ENCODE results near the gene PAM16. TPM values are rescaled to one million over a fixed set of nuclear protein-coding genes. Genes with fewer than 3 reads are reported as not detected.
A peak's percentile ranks its signal among the peaks of the same experiment; 100 is the strongest.

Gene PAM16
- total RNA-seq, 1 donor from 2014 or later, result 62.8 TPM

DNA sequence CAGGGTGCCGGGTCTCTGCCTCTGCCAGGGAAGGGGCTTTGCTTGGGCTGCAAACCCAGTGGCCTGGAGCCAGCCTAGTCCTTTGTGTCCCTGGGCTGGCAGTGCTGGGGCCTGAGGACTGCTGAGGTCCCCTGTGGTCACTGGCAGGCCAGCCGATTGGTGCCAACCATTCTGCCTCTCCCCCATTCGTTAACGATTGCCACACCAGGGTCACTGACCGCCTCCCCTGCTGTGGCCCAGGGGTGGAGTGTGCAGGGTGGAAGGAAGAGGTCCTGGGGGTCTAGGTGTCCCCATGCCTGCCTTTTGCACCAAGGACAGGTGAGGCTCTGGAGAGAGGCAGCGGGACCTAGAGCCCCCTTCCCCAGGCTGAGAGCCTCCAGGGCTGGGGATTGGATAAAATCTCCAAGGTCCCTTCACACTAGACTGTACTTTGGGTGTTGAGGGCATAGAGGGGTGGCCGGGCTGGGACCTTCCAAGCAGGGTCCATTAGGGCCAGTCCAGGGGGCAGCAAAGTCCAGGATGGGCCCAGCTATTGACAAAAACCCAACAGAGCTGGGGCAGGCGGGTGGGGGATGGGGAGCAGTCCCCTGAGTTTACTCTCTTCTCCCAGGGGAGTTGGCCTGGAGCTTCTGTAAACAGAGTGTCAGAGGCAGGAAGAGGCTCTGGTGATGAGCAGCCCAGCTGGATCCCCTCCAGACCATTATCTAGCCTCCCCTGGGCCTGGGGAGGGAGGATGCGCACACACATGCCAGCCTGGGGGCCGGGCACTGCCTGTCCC lies 21.6 kb upstream of the PAM16 start:
- no peak for DNase-seq (ENCODE audit: low read depth)
- peak overlapping the region; percentile 66 for H3K4me3 ChIP-seq (ENCODE audit: low read depth, low read length)

GRCh38 chr16:4372001-4372577 lies 21.0 kb upstream of the PAM16 start:
- TF ChIP-seq CTCF (IDR thresholded peaks at IDR 0.05; ENCODE audit: insufficient read depth, low read length, poor library complexity, severe bottlenecking), result no peak
- no peaks in the 10 kb centered on the region for H3K27me3 ChIP-seq (ENCODE audit: control insufficient read depth, insufficient read depth, low read length)
- DNase-seq (ENCODE audit: low read depth), result no peak
- H3K4me3 ChIP-seq (ENCODE audit: low read depth, low read length), result peak overlapping the region; percentile 66
- H3K36me3 ChIP-seq (ENCODE audit: control insufficient read depth, insufficient read depth, low read length), result no peaks in the 10 kb centered on the region

More for the DNA sequence above, 21.6 kb upstream of the PAM16 start:
- H3K36me3 ChIP-seq (ENCODE audit: control insufficient read depth, insufficient read depth, low read length), result no peaks in the 10 kb centered on the region
- TF ChIP-seq CTCF (IDR thresholded peaks at IDR 0.05; ENCODE audit: insufficient read depth, low read length, poor library complexity, severe bottlenecking), result no peak
- H3K27me3 ChIP-seq (ENCODE audit: control insufficient read depth, insufficient read depth, low read length), result no peaks in the 10 kb centered on the region

DNA sequence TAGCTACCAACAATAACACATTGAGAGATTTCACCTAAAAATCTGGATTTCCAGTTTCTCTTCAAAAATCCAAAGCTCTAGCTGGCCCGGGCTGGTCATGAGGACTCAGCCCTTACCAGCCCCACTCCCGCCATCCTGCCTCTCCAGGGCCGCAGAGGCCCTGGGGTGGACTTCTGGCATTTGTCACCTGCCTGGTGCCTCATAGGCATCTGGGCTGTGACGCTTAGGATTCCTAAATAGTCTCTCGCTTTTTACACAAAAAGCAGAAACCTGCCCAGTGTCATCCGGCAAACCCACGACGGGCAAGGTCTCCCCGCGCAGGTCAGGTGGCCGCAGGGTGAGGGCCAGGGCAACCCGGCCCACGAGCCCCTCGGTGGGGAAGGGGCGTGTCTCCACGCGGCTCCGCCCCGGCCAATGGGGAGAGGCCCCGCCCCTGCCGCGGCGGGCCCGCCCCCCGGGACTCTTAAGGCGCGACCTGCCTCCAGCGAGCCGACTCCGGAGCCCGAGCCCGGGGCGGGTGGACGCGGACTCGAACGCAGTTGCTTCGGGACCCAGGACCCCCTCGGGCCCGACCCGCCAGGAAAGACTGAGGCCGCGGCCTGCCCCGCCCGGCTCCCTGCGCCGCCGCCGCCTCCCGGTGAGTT lies 20.4 kb upstream of the PAM16 start, which contains the start of gene VASN:
VASN (plus strand) TSS at position 492 of the 644 bp plus-strand sequence. CDS start 9,030 bp downstream, outside the sequence.
- no peaks in the 10 kb centered on the region for H3K36me3 ChIP-seq (ENCODE audit: control insufficient read depth, insufficient read depth, low read length)
- TF ChIP-seq CTCF (IDR thresholded peaks at IDR 0.05; ENCODE audit: insufficient read depth, low read length, poor library complexity, severe bottlenecking), result no peak
- DNase-seq (ENCODE audit: low read depth), result no peak
- H3K4me3 ChIP-seq (ENCODE audit: low read depth, low read length), result peak within 1 kb of the TSS; percentile 66
- no peaks in the 10 kb centered on the region for H3K27me3 ChIP-seq (ENCODE audit: control insufficient read depth, insufficient read depth, low read length)

DNA sequence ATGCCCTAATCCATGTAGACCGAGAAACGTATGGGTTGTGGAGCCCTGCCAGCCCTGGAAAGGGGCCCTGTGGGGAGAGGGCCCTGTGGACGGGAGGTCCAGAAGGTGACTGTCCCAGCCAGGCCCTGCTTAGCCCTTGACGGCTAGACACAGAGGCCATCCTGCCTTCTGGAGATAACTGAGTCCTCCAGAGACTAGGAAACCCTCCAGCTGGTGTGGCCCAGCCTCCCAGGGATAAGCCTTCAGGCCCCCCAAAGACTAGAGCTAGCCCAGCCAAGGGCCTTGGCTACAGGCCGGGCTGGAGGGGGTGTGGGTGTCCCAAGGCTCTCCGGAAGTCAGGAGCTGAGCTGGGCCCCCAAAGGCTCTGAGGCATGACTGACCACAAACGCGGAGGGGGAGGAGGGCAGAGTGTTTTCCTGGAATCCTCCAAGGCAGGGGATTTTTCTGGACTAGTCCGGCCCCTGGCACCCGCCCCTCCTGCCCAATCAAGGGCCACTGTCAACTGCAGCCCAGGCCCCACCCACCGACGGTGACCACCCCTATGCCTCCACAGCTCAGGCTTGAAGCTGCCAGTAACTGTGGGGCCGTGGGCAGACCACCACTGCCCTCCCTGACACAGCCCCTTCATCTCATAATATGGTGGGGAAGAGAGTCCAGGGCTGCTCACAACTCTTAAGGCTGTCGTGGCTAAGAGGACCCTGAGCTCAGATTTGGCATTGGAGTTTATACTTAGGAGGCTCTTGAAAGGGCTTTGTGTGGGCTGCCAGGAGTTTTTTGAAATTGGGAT lies 19.6 kb upstream of the PAM16 start:
- Histone ChIP-seq H3K27me3 (ENCODE audit: control insufficient read depth, insufficient read depth, low read length) (no peaks in the 10 kb centered on the region), H3K4me3 (ENCODE audit: low read depth, low read length) (no peak overlapping the region), H3K36me3 (ENCODE audit: control insufficient read depth, insufficient read depth, low read length) (no peaks in the 10 kb centered on the region)
- DNase-seq (ENCODE audit: low read depth), result no peak
- TF ChIP-seq CTCF (IDR thresholded peaks at IDR 0.05; ENCODE audit: insufficient read depth, low read length, poor library complexity, severe bottlenecking), result no peak

DNA sequence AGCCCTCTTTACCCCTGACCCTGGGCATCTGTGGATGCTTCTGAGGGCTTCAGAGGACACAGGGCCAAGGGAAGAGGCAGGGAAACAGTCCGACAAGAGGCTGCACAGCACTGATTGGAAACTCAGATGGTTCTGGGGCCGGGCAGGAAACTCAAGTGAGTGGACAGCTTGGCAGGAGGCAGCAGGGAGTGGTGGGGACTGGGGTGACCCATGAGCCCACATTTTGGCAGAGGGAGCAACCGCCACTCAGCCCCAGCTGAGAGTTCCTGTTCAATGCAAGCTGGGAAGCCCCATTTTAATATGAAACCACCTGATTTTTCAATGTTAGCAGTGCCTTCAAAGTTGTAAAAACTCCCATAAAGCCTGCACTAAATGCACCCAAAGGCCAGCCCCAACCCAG lies 19.0 kb upstream of the PAM16 start:
- DNase-seq (ENCODE audit: low read depth), result no peak
- Histone ChIP-seq H3K36me3 (ENCODE audit: control insufficient read depth, insufficient read depth, low read length) (no peaks in the 10 kb centered on the region), H3K4me3 (ENCODE audit: low read depth, low read length) (no peak overlapping the region), H3K27me3 (ENCODE audit: control insufficient read depth, insufficient read depth, low read length) (no peaks in the 10 kb centered on the region)
- TF ChIP-seq CTCF (IDR thresholded peaks at IDR 0.05; ENCODE audit: insufficient read depth, low read length, poor library complexity, severe bottlenecking), result no peak

Measured in kidney epithelial cell (primary cell).